Nephron (organoid): ENCODE data around the gene FBXO47.

Source experiments
- H3K27ac Mint-ChIP-seq, 3 experiments: 2 replicates each; pipeline ENCODE4 v1.8.0; 2020; ENCODE audit warnings: mixed read lengths in 3 of 3, mild to moderate bottlenecking in 2 of 3, moderate library complexity in 1 of 3
- H3K27me3 Mint-ChIP-seq: 2 replicates; pipeline ENCODE4 v1.8.0; 2021; ENCODE audit warnings: low read depth, mild to moderate bottlenecking, moderate library complexity, mixed read lengths
- H3K36me3 Mint-ChIP-seq: 2 replicates; pipeline ENCODE4 v1.8.0; 2020; ENCODE audit warnings: low read depth, mixed read lengths
- H3K4me1 Mint-ChIP-seq: 2 replicates; pipeline ENCODE4 v1.8.0; 2020; ENCODE audit warnings: mixed read lengths
- H3K4me3 Mint-ChIP-seq, 3 experiments: 2 replicates each; pipeline ENCODE4 v1.8.0; 2020; ENCODE audit warnings: mild to moderate bottlenecking in 3 of 3, mixed read lengths in 3 of 3, moderate library complexity in 2 of 3
- H3K9me3 Mint-ChIP-seq: 2 replicates; pipeline ENCODE4 v1.8.0; 2020; ENCODE audit warnings: mixed read lengths
- TF ChIP-seq, protein P1 (sequence below), 3 experiments: fragments of 200-600 bp; sonication (generic); IDR thresholded peaks; one replicate each; pipeline ENCODE4 v1.5.0; 2021; ENCODE audit warnings: antibody characterized with exemption in 3 of 3; ENCODE audit not compliant: unreplicated experiment in 3 of 3

The FBXO47 gene

DNA sequence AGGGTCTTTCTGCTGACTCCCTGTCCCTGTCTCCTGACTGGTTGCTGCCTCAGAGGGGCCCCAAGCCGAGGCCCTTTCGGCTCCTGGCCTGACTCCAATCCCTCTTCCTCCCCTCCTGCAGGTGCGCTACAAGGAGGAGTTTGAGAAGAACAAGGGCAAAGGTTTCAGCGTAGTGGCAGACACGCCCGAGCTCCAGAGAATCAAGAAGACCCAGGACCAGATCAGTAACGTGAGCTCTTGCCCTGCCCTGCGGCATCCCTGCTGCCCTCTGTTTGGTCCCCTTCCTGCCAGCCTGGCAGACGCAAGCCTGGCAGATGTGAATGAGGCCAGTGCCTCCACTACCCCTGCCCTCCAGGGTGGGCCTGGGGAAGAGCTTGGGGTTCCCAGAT lies 68.9 kb downstream of the FBXO47 start:
- Mint-ChIP-seq H3K9me3 (no peaks in the 10 kb centered on the region), H3K4me1 (peaks cover 24% of the 10 kb centered on the region), H3K27me3 (no peaks in the 10 kb centered on the region), H3K4me3 (no peak overlapping the region), H3K27ac (peak overlapping the region; percentile 48 to 68 (median 54)), H3K36me3 (peaks cover 41% of the 10 kb centered on the region)
- TF ChIP-seq, protein P1, sequence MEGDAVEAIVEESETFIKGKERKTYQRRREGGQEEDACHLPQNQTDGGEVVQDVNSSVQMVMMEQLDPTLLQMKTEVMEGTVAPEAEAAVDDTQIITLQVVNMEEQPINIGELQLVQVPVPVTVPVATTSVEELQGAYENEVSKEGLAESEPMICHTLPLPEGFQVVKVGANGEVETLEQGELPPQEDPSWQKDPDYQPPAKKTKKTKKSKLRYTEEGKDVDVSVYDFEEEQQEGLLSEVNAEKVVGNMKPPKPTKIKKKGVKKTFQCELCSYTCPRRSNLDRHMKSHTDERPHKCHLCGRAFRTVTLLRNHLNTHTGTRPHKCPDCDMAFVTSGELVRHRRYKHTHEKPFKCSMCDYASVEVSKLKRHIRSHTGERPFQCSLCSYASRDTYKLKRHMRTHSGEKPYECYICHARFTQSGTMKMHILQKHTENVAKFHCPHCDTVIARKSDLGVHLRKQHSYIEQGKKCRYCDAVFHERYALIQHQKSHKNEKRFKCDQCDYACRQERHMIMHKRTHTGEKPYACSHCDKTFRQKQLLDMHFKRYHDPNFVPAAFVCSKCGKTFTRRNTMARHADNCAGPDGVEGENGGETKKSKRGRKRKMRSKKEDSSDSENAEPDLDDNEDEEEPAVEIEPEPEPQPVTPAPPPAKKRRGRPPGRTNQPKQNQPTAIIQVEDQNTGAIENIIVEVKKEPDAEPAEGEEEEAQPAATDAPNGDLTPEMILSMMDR (IDR thresholded peaks at IDR 0.05; ENCODE audit: unreplicated experiment in 3 of 3), result no peak

DNA sequence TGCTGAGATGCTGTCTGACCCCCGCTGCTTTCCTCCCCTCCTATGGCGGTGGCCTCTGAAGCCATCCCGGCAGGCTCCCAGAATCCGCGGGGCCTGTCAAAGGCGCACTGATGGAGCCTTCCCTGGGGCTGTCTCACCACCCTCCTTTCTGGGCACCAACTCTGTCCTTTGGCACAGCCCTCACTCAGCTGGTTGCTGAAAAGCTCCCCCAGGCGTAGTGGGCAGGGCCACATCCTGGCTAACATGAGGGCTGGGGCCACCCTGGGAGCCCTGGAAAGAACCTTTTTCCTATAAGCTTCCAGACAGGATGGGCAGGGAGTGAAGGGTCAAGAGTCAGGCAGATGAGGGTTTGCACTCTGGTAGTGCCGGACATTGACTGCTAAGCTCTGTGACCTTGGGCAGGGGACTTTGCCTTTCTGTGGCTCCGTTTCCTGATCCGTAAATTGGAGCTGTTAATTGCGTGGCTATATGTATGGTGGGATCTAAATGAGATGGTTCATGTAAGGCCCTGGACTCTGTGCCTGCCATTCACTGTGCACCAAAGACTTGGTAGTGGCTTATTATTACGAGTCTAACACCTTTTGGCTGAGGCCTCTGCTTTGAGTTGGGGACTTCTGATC lies 69.4 kb downstream of the FBXO47 start:
- Mint-ChIP-seq H3K27me3 (no peaks in the 10 kb centered on the region), H3K4me1 (peaks cover 24% of the 10 kb centered on the region), H3K36me3 (peaks cover 37% of the 10 kb centered on the region), H3K4me3 (no peak overlapping the region), H3K27ac (peak overlapping the region; percentile 48 to 68 (median 54)), H3K9me3 (no peaks in the 10 kb centered on the region)
- TF ChIP-seq, protein P1 (IDR thresholded peaks at IDR 0.05; ENCODE audit: unreplicated experiment in 3 of 3), result no peak

DNA sequence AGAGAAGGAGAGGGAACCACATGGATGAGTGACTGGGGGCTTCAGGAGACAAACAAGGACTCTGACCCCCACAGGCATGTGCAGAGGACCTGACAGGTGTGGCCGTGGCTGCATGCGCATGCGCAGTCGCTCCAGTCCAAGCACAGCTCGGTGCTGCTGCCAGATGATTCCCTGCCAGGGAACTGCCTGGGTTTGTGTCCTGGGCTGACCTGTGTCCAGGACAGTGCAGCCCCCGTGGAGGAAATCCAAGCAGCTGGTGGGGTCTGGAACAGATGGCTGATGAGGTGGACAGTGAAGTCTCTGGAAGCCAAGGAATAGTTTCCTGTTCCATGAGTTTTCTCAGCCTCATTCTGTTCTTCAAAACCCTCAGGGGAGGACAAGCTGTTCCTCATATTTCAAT lies 70.0 kb downstream of the FBXO47 start:
- TF ChIP-seq, protein P1 (IDR thresholded peaks at IDR 0.05; ENCODE audit: unreplicated experiment in 3 of 3), result no peak
- Mint-ChIP-seq H3K27me3 (no peaks in the 10 kb centered on the region), H3K36me3 (peaks cover 36% of the 10 kb centered on the region), H3K9me3 (no peaks in the 10 kb centered on the region), H3K27ac (peak overlapping the region in 1 of 3 experiments; percentile 54), H3K4me3 (no peak overlapping the region), H3K4me1 (peaks cover 24% of the 10 kb centered on the region)

DNA sequence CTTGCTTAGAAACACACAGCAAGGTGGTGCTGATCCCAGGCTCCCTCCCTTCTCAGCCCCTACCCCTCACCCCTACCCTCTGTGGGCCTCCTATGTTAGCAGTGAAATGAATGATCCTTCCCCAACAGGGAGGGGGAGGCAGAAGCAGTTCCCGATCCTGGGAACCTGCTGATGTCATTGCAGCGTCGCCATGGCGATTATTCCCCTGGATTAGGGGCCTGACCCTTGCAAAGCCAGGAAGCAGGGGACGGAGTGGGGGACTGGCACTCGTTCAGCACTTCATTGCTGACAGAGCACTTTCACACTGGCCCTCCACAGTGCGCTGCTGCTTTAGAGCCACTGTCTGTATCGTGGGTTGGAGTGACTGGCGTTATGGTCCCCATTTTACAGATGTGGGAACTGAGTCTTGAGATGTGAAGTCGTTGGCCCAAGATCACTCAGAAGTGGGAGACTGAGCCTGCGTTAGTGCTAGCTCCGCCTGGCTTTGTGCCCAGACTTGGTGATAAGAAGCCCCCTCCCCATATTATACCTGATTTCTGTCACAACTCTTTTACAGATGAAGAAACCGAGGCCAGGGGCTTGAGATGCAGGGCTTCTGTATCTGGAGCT lies 70.8 kb downstream of the FBXO47 start:
- Mint-ChIP-seq H3K4me1 (peaks cover 24% of the 10 kb centered on the region), H3K4me3 (no peak overlapping the region), H3K27me3 (no peaks in the 10 kb centered on the region), H3K36me3 (peaks cover 41% of the 10 kb centered on the region), H3K27ac (peak overlapping the region in 1 of 3 experiments; percentile 65), H3K9me3 (no peaks in the 10 kb centered on the region)
- TF ChIP-seq, protein P1 (IDR thresholded peaks at IDR 0.05; ENCODE audit: unreplicated experiment in 3 of 3), result no peak

DNA sequence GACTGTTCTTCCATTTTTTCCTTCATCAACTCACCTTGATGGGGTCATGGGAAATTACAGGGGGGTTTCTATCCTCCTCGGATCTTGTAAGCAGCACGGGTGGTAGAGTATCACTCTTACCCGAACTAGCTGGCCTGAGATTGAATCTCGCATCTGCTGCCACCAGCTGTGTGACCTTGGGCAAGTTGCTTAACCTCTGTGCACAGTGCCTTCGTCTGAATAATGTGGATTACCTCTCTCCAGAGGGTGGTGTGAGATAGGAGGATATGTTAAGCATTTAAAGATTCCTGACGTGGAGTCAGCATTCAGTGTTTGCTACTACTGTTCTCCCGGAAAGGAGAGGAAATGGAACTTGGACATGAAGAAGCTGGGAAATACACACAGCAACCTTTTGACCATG lies 72.9 kb downstream of the FBXO47 start:
- peaks cover 38% of the 10 kb centered on the region for H3K36me3 Mint-ChIP-seq
- H3K27me3 Mint-ChIP-seq, result no peaks in the 10 kb centered on the region
- no peaks in the 10 kb centered on the region for H3K9me3 Mint-ChIP-seq
- no peak overlapping the region for H3K27ac Mint-ChIP-seq
- TF ChIP-seq, protein P1 (IDR thresholded peaks at IDR 0.05; ENCODE audit: unreplicated experiment in 3 of 3), result no peak
- peaks cover 19% of the 10 kb centered on the region for H3K4me1 Mint-ChIP-seq
- H3K4me3 Mint-ChIP-seq, result no peak overlapping the region

DNA sequence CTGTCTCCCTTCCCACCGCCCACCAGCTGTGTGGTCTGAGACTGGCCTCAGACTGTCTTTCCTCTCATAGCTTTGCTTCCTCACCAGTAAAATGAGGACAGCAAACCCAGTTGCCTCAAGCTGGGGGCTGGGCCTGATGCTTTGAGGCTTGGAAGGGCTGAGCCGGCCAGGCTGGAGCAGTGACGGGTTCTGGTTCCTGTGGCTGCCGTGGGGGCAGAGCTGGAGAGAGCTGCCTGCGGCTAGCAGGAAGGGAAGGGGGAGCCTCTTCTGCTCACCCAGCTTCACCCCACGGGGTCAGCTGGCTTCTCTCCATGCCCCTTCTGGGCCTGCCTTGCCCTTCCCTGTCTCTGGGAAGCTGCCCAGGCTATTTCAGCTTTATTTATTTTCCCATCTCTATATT lies 73.6 kb downstream of the FBXO47 start:
- no peaks in the 10 kb centered on the region for H3K27me3 Mint-ChIP-seq
- H3K27ac Mint-ChIP-seq, result no peak overlapping the region
- peaks cover 16% of the 10 kb centered on the region for H3K4me1 Mint-ChIP-seq
- no peaks in the 10 kb centered on the region for H3K9me3 Mint-ChIP-seq
- TF ChIP-seq, protein P1 (IDR thresholded peaks at IDR 0.05; ENCODE audit: unreplicated experiment in 3 of 3), result no peak
- peaks cover 33% of the 10 kb centered on the region for H3K36me3 Mint-ChIP-seq
- H3K4me3 Mint-ChIP-seq, result no peak overlapping the region
